HepG2 (cell line): Measurements from ENCODE around the gene BCAS3. TPM values are rescaled to one million over a fixed set of nuclear protein-coding genes. Genes with fewer than 3 reads are reported as not detected.

Experiments used
- ARID5B ChIP-seq: IDR thresholded peaks from 2 replicates; pipeline ENCODE4 v1.4.0; 2020; ENCODE audit warnings: mild to moderate bottlenecking, missing genetic modification reagents
- KAT8 ChIP-seq: IDR thresholded peaks from 2 replicates; pipeline ENCODE4 v1.6.1; 2016; ENCODE audit warnings: missing genetic modification reagents, missing compliant biosample characterization
- KDM1A ChIP-seq: IDR thresholded peaks from 2 replicates; pipeline ENCODE4 v1.6.1; 2016; ENCODE audit warnings: missing compliant biosample characterization
- NR1H2 ChIP-seq: sonication (generic); formaldehyde crosslinking; IDR thresholded peaks from 2 replicates; pipeline ENCODE4 v1.8.1; 2022; ENCODE audit warnings: low read depth, missing genetic modification reagents, borderline replicate concordance
- NR2F6 ChIP-seq, 2 experiments: IDR thresholded peaks; 2 replicates each; pipeline ENCODE4 v1.6.1; 2016; ENCODE audit warnings: antibody characterized with exemption in 1 of 2, mild to moderate bottlenecking in 1 of 2
- REST ChIP-seq, 2 experiments: IDR thresholded peaks; 2 replicates each; pipeline ENCODE4 v1.6.1; 2011 to 2012; ENCODE audit warnings: low read length in 2 of 2, borderline replicate concordance in 1 of 2, low read depth in 1 of 2, mild to moderate bottlenecking in 1 of 2, moderate library complexity in 1 of 2
- SNAI1 ChIP-seq: sonication (generic); formaldehyde crosslinking; IDR thresholded peaks from 2 replicates; pipeline ENCODE4 v1.5.0; 2020; ENCODE audit warnings: mild to moderate bottlenecking, missing genetic modification reagents, borderline replicate concordance
- ZFP91 ChIP-seq: sonication (generic); formaldehyde crosslinking; IDR thresholded peaks from 2 replicates; pipeline ENCODE4 v1.9.0; 2022; ENCODE audit warnings: missing genetic modification reagents, mild to moderate bottlenecking, borderline replicate concordance
- ZFY ChIP-seq: sonication (generic); formaldehyde crosslinking; IDR thresholded peaks from 2 replicates; pipeline ENCODE4 v1.4.0; 2020; ENCODE audit warnings: missing genetic modification reagents
- ZIK1 ChIP-seq: sonication (generic); formaldehyde crosslinking; IDR thresholded peaks from 2 replicates; pipeline ENCODE4 v1.5.0; 2020; ENCODE audit warnings: mild to moderate bottlenecking, low read depth, missing genetic modification reagents, borderline replicate concordance
- ZNF121 ChIP-seq: sonication (generic); formaldehyde crosslinking; IDR thresholded peaks from 2 replicates; pipeline ENCODE4 v1.5.0; 2020; ENCODE audit warnings: mild to moderate bottlenecking, missing genetic modification reagents
- ZNF343 ChIP-seq: sonication (generic); formaldehyde crosslinking; IDR thresholded peaks from 2 replicates; pipeline ENCODE4 v1.4.0; 2020; ENCODE audit warnings: mild to moderate bottlenecking, missing genetic modification reagents
- ZNF687 ChIP-seq: sonication (generic); formaldehyde crosslinking; IDR thresholded peaks from 2 replicates; pipeline ENCODE4 v1.5.1; 2020; ENCODE audit warnings: mild to moderate bottlenecking, missing genetic modification reagents, moderate library complexity
- polyA plus RNA-seq, 8 experiments: library from polyadenylated mRNA; depleted of rRNA in 3 of 8; stranded (reverse) in 7 of 8; unstranded in 1 of 8; fragments of >200 nt; fragmentation: Illumina TruSeq in 4 of 8; extraction: Trizol in 4 of 8; gene quantifications; 2 replicates each; pipeline versions ENCODE4 v1.2.1 to v1.2.3, GENCODE V29; 2011 to 2016; ENCODE audit warnings: low read depth in 4 of 8, missing spikeins in 1 of 8, mixed read lengths in 1 of 8; ENCODE audit not compliant: insufficient read depth in 1 of 8
- total RNA-seq, 5 experiments: library from RNA; depleted of rRNA; stranded (reverse); fragments of >200 nt; fragmentation: Illumina TruSeq; extraction: Trizol; gene quantifications; 2 replicates each; pipeline ENCODE4 v1.2.3, GENCODE V29; 2016; ENCODE audit warnings: low read depth in 1 of 5

BCAS3 gene
- total and polyA plus RNA-seq, 2 of the 13 experiments (the other 11 are each of a cell fraction or from before 2014, with no cell fraction given) = 10.7 to 11.2 TPM

GRCh38 chr17:61414141-61414935 lies 736.7 kb downstream of the BCAS3 start (continued):
- 0 out of 2 replicates have a peak, but pooled peaks have one; percentile 45 for TF ChIP-seq ARID5B
- 0 out of 2 replicates have a peak, but pooled peaks have one; percentile 42 for TF ChIP-seq ZNF121 (CRISPR knock-in tag)
- TF ChIP-seq KAT8 = peak; percentile 43; the same call in 1 of the 2 replicates
- TF ChIP-seq NR1H2 (CRISPR knock-in tag) = no peak
- TF ChIP-seq ZFP91 = peak; percentile 43
- 0 out of 2 replicates have a peak, but pooled peaks have one; percentile 50 for TF ChIP-seq ZNF343 (CRISPR knock-in tag)
- 0 out of 2 replicates have a peak, but pooled peaks have one; percentile 11 for TF ChIP-seq KDM1A (CRISPR knock-in tag)
- TF ChIP-seq ZFY (CRISPR knock-in tag) = peak; percentile 24; the same call in 1 of the 2 replicates
- no peak for TF ChIP-seq SNAI1
- peak; percentile 88 for TF ChIP-seq ZNF687 (CRISPR knock-in tag)
- TF ChIP-seq ZIK1 = 0 out of 2 replicates have a peak, but pooled peaks have one; percentile 36
- no peak for TF ChIP-seq NR2F6 (IDR thresholded peaks at IDR 0.05)
- peak; percentile 19; the same call in 1 of the 2 replicates for TF ChIP-seq NR2F6 (CRISPR knock-in tag; IDR thresholded peaks at IDR 0.05)
- no peak for TF ChIP-seq REST (IDR thresholded peaks at IDR 0.05; ENCODE audit: borderline replicate concordance in 1 of 2, low read depth in 1 of 2, low read length in 2 of 2)
